HepG2 (cell line): Measurements from ENCODE around the gene ADAM22. TPM values are rescaled to one million over a fixed set of nuclear protein-coding genes. Genes with fewer than 3 reads are reported as not detected.

ENCODE experiments used
- ELF4 ChIP-seq: sonication (generic); formaldehyde crosslinking; IDR thresholded peaks from 2 replicates; pipeline ENCODE4 v1.5.0; 2020; ENCODE audit warnings: missing genetic modification reagents, mild to moderate bottlenecking, moderate library complexity, borderline replicate concordance
- MZF1 ChIP-seq: sonication (generic); formaldehyde crosslinking; IDR thresholded peaks from 2 replicates; pipeline ENCODE4 v1.8.1; 2023; ENCODE audit warnings: mild to moderate bottlenecking, missing genetic modification reagents, borderline replicate concordance
- NR2F6 ChIP-seq, 2 experiments: IDR thresholded peaks; 2 replicates each; pipeline ENCODE4 v1.6.1; 2016; ENCODE audit warnings: antibody characterized with exemption in 1 of 2, mild to moderate bottlenecking in 1 of 2
- PAF1 ChIP-seq: IDR thresholded peaks from 2 replicates; pipeline ENCODE4 v1.6.1; 2016; ENCODE audit warnings: missing genetic modification reagents, missing compliant biosample characterization
- PCBP1 ChIP-seq: fragments of 200-400 bp; formaldehyde crosslinking; IDR thresholded peaks from 2 replicates; pipeline ENCODE4 v1.6.1; 2017; ENCODE audit warnings: mild to moderate bottlenecking, low read depth, low read length, borderline replicate concordance
- ZFP62 ChIP-seq: sonication (generic); formaldehyde crosslinking; IDR thresholded peaks from 2 replicates; pipeline ENCODE4 v1.4.0; 2020; ENCODE audit warnings: missing genetic modification reagents
- ZNF121 ChIP-seq: sonication (generic); formaldehyde crosslinking; IDR thresholded peaks from 2 replicates; pipeline ENCODE4 v1.5.0; 2020; ENCODE audit warnings: mild to moderate bottlenecking, missing genetic modification reagents
- ZNF296 ChIP-seq: sonication (generic); formaldehyde crosslinking; conservative IDR thresholded peaks from 2 replicates; pipeline ENCODE4 v1.5.0; 2020; ENCODE audit warnings: mild to moderate bottlenecking, missing genetic modification reagents
- ZNF768 ChIP-seq: sonication (generic); formaldehyde crosslinking; IDR thresholded peaks from 2 replicates; pipeline ENCODE4 v1.4.0; 2020; ENCODE audit warnings: missing genetic modification reagents
- ZNF780A ChIP-seq: sonication (generic); formaldehyde crosslinking; IDR thresholded peaks from 2 replicates; pipeline ENCODE4 v1.8.0; 2022; ENCODE audit warnings: mild to moderate bottlenecking, missing genetic modification reagents, moderate library complexity
- polyA plus RNA-seq, 8 experiments: library from polyadenylated mRNA; depleted of rRNA in 3 of 8; stranded (reverse) in 7 of 8; unstranded in 1 of 8; fragments of >200 nt; fragmentation: Illumina TruSeq in 4 of 8; extraction: Trizol in 4 of 8; gene quantifications; 2 replicates each; pipeline versions ENCODE4 v1.2.1 to v1.2.3, GENCODE V29; 2011 to 2016; ENCODE audit warnings: low read depth in 4 of 8, missing spikeins in 1 of 8, mixed read lengths in 1 of 8; ENCODE audit not compliant: insufficient read depth in 1 of 8
- total RNA-seq, 5 experiments: library from RNA; depleted of rRNA; stranded (reverse); fragments of >200 nt; fragmentation: Illumina TruSeq; extraction: Trizol; gene quantifications; 2 replicates each; pipeline ENCODE4 v1.2.3, GENCODE V29; 2016; ENCODE audit warnings: low read depth in 1 of 5
- TF ChIP-seq, protein P1 (sequence below): IDR thresholded peaks from 2 replicates; pipeline ENCODE4 v1.6.1; 2016; ENCODE audit warnings: control low read depth
- TF ChIP-seq, protein P2 (sequence below): sonication (generic); formaldehyde crosslinking; IDR thresholded peaks from 2 replicates; pipeline ENCODE4 v1.4.0; 2020; ENCODE audit warnings: low read depth, mild to moderate bottlenecking, missing genetic modification reagents
- TF ChIP-seq, protein P3 (sequence below): IDR thresholded peaks from 2 replicates; pipeline ENCODE4 v1.6.1; 2012; ENCODE audit warnings: inconsistent platforms
- TF ChIP-seq, protein P4 (sequence below): IDR thresholded peaks from 2 replicates; pipeline ENCODE4 v1.6.1; 2016; ENCODE audit warnings: missing genetic modification reagents, missing compliant biosample characterization
- TF ChIP-seq, protein P5 (sequence below): sonication (generic); formaldehyde crosslinking; IDR thresholded peaks from 2 replicates; pipeline ENCODE4 v1.8.0; 2023; ENCODE audit warnings: mild to moderate bottlenecking, missing genetic modification reagents
- TF ChIP-seq, protein P6 (sequence below), 2 experiments: sonication (generic) in 1 of 2; formaldehyde crosslinking in 1 of 2; IDR thresholded peaks; 2 replicates each; pipeline versions ENCODE4 v1.5.1 to v1.6.1; 2011 to 2020; ENCODE audit warnings: borderline replicate concordance in 1 of 2, low read depth in 1 of 2, low read length in 1 of 2, mild to moderate bottlenecking in 1 of 2, missing genetic modification reagents in 1 of 2, moderate library complexity in 1 of 2

Gene ADAM22
- total and polyA plus RNA-seq, 2 of the 13 experiments (the other 11 are each of a cell fraction or from before 2014, with no cell fraction given) = 1.9 to 6.7 TPM

DNA sequence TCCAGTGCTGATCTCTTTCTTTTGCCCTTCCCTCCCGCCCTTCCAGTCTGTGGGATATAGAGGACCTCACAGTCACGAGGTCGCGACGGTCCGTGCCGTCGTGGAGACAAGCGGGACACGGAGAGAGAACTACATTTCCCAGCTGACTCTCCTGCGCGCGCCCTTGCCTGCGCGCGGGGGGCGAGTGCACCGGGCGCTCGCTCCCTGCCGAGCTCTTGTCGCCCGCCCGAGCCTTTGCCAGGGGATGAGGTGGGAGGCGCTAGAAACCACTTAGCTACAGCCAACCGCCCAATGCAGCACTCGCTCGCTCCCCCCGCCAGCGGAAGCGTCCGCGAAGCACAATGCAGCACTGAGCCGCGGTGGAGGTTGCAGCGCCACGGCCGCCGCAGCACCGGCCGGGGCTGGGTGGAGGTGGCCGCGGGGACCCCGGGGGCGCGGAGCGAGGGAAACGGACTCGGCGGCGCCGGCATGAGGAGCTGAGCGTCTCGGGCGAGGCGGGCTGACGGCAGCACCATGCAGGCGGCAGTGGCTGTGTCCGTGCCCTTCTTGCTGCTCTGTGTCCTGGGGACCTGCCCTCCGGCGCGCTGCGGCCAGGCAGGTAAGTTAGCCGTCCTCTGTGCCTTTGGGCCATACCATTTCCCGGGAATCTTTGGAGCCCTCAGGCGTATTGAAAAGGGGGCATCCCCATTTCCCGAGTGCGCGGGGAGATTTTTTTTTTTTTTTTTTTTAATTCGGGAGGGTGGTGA is at the start of gene ADAM22 (continued):
- TF ChIP-seq, protein P1, sequence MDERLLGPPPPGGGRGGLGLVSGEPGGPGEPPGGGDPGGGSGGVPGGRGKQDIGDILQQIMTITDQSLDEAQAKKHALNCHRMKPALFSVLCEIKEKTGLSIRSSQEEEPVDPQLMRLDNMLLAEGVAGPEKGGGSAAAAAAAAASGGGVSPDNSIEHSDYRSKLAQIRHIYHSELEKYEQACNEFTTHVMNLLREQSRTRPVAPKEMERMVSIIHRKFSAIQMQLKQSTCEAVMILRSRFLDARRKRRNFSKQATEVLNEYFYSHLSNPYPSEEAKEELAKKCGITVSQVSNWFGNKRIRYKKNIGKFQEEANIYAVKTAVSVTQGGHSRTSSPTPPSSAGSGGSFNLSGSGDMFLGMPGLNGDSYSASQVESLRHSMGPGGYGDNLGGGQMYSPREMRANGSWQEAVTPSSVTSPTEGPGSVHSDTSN (CRISPR knock-in tag) = no peak
- TF ChIP-seq, protein P2, sequence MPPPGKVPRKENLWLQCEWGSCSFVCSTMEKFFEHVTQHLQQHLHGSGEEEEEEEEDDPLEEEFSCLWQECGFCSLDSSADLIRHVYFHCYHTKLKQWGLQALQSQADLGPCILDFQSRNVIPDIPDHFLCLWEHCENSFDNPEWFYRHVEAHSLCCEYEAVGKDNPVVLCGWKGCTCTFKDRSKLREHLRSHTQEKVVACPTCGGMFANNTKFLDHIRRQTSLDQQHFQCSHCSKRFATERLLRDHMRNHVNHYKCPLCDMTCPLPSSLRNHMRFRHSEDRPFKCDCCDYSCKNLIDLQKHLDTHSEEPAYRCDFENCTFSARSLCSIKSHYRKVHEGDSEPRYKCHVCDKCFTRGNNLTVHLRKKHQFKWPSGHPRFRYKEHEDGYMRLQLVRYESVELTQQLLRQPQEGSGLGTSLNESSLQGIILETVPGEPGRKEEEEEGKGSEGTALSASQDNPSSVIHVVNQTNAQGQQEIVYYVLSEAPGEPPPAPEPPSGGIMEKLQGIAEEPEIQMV (CRISPR knock-in tag) = peak; percentile 71; the same call in 1 of the 2 replicates
- no peak for TF ChIP-seq NR2F6 (IDR thresholded peaks at IDR 0.05)
- no peak for TF ChIP-seq NR2F6 (CRISPR knock-in tag; IDR thresholded peaks at IDR 0.05)
- no peak for TF ChIP-seq ZNF296 (CRISPR knock-in tag)
- 0 out of 2 replicates have a peak, but pooled peaks have one; percentile 64 for TF ChIP-seq ZNF780A
- TF ChIP-seq, protein P3, sequence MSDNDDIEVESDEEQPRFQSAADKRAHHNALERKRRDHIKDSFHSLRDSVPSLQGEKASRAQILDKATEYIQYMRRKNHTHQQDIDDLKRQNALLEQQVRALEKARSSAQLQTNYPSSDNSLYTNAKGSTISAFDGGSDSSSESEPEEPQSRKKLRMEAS = peak; percentile 82
- TF ChIP-seq ZNF121 (CRISPR knock-in tag) = no peak
- TF ChIP-seq PCBP1 = no peak
- TF ChIP-seq, protein P4, sequence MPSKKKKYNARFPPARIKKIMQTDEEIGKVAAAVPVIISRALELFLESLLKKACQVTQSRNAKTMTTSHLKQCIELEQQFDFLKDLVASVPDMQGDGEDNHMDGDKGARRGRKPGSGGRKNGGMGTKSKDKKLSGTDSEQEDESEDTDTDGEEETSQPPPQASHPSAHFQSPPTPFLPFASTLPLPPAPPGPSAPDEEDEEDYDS (CRISPR knock-in tag) = no peak; the same call in 1 of the 2 replicates
- no peak for TF ChIP-seq MZF1 (CRISPR knock-in tag)
- TF ChIP-seq PAF1 (CRISPR knock-in tag) = no peak
- TF ChIP-seq, protein P5, sequence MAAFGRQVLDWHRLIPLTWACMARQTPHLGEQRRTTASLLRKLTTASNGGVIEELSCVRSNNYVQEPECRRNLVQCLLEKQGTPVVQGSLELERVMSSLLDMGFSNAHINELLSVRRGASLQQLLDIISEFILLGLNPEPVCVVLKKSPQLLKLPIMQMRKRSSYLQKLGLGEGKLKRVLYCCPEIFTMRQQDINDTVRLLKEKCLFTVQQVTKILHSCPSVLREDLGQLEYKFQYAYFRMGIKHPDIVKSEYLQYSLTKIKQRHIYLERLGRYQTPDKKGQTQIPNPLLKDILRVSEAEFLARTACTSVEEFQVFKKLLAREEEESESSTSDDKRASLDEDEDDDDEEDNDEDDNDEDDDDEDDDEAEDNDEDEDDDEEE = peak; percentile 86
- TF ChIP-seq, protein P6, sequence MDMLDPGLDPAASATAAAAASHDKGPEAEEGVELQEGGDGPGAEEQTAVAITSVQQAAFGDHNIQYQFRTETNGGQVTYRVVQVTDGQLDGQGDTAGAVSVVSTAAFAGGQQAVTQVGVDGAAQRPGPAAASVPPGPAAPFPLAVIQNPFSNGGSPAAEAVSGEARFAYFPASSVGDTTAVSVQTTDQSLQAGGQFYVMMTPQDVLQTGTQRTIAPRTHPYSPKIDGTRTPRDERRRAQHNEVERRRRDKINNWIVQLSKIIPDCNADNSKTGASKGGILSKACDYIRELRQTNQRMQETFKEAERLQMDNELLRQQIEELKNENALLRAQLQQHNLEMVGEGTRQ (IDR thresholded peaks at IDR 0.05; ENCODE audit: low read depth, low read length) = no peak
- TF ChIP-seq, protein P6 (CRISPR knock-in tag; IDR thresholded peaks at IDR 0.05; ENCODE audit: borderline replicate concordance) = no peak
- TF ChIP-seq ZNF768 (CRISPR knock-in tag) = peak; percentile 86
- TF ChIP-seq ELF4 (CRISPR knock-in tag) = no peak
- no peak for TF ChIP-seq ZFP62 (CRISPR knock-in tag)
